GM12892 (cell line): ENCODE results near the gene ZSWIM6.
A peak's percentile ranks its signal among the peaks of the same experiment; 100 is the strongest.

Experiments
- DNase-seq: peaks from one replicate; pipeline ENCODE4 v3.0.0; 2011; ENCODE audit not compliant: insufficient read length
- FAIRE-seq: peaks from 2 replicates; lab custom pipeline; 2011; peaks lifted over from hg19 to GRCh38; lab: Jason Lieb, UNC
- POLR2A ChIP-seq: IDR thresholded peaks from 2 replicates; pipeline ENCODE4 v1.6.1; 2011; ENCODE audit warnings: low read depth, low read length, control low read depth
- POLR2AphosphoS5 ChIP-seq: IDR thresholded peaks from 2 replicates; pipeline ENCODE4 v1.6.1; 2011; ENCODE audit warnings: low read depth, low read length, control low read depth
- TAF1 ChIP-seq: IDR thresholded peaks from 2 replicates; pipeline ENCODE4 v1.6.1; 2011; ENCODE audit warnings: low read depth, mild to moderate bottlenecking, control low read depth, low read length, borderline replicate concordance

The ZSWIM6 gene

DNA sequence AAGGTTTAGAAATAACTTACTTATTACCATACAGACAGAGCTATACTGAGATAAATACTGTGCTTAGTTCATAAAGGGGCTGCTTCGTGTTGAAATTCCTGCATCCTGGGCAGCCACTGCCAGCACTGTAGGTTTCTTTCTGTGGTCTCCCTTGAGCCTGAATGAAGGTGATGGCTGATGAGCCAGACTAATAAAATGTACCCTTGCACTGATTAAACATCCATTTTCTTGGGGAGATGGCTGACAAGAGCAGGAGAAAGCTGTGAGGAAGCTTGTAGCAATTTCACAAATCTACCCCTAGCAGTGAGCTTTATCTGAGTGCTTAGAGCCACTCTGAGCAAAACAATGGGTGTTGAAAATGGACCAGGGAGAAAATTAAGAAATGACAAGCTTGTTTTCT lies 23.3 kb upstream of the ZSWIM6 start:
- TF ChIP-seq TAF1: no peak
- no peak for TF ChIP-seq POLR2A
- TF ChIP-seq POLR2AphosphoS5: no peak
- DNase-seq: no peak
- FAIRE-seq: no peak

DNA sequence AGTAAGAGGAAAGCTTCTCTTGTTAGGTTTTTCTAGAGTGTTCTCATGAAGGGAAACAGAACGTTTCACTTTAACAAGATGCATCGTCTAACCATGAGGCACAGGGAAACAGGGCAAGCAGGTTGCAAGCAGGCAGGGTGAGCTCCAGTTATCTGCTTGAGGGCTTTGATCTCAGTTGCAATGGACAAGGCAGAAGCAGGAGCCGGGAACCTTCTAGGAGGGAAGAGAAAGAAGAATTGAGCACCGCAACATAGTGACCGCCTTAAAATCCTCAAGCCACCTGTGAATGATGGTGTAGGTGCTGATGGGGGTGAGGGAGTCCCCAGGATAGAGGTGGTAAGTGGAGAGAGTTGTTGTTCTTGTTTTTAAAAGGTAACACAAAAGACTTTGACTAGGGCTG lies 22.9 kb upstream of the ZSWIM6 start:
- DNase-seq (no peak), FAIRE-seq (no peak)
- TF ChIP-seq POLR2A: no peak
- TF ChIP-seq TAF1: no peak
- no peak for TF ChIP-seq POLR2AphosphoS5

DNA sequence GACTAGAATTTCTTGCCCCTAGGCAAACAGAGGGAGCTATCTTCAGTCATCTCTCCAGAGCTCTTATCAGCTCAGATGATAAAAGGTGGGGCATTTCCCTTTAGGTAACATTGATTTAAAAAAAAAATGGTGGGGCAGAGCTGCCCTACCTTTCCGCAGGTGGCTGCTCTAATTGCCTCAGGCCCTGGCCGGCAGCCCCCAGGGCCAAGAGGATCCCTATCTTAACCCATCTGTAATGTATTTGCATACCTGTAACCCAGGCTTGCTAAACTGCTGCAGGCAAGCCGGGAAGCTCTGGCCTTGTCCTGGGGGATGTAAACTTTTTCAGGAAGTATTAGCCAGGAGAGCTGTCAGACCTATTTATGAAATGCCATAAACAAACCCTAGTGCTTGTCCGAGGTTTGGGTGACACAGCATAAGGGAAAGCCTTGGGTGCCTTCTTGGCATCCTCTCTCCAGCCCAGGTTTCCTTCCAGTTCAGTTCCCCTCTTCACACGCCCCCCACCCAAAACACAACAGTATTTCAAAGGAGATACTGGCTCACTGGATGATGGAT lies 20.9 kb upstream of the ZSWIM6 start:
- TF ChIP-seq POLR2AphosphoS5 (no peak), POLR2A (no peak), TAF1 (no peak)
- DNase-seq (no peak), FAIRE-seq (no peak)

DNA sequence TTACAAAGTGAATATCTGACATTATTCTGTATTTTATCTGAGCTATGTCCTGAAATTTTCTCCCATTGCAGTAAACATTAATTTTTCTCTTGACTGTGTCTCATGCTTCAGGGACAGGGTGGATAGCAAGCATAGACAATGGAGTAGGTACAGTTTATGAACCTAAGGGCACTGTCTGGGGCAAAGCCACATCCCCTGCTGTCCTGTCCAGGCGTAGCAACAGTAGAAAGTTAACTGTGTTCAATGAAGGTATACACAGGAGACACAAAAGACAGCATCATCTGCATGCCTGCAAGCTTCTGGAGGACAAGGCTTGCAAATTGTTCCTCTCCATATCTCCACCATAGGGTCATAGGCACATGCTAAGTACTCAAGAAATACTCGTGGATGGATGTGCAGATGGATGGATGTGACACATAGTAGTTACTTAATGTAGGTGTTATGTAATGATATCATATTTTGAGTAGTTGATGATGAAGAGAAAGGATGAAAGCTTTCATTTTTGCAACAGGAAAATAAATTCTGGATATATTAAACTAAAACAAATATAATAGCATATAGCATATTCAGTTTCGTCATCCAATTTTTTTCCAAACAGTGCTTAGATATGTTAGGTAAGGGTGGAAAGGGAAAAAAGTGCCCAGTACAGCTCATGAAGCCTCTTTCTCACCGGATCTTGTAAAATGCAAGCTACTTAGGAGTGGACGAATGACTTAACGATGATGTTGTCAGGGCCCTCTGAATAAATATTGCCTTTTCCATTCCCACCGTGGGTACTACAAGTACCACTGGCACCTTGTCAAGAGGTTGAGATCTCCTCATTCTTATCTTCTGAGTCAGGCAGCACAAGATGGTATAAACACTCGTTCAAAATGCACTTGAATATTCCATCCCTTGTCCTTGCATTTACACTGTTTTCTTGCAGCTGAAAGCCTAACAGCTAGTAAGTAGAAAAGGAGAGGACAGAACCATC lies 19.9 kb upstream of the ZSWIM6 start:
- DNase-seq (no peak), FAIRE-seq (no peak)
- TF ChIP-seq POLR2A (no peak), TAF1 (no peak), POLR2AphosphoS5 (no peak)

- TF ChIP-seq POLR2A: no peak
- TF ChIP-seq TAF1: no peak
- TF ChIP-seq POLR2AphosphoS5: no peak
- no peak for FAIRE-seq
- no peak for DNase-seq
Observed at GRCh38 chr5:61313960-61314681, 17.9 kb upstream of the ZSWIM6 start.

GRCh38 chr5:61318376-61318775 lies 13.7 kb upstream of the ZSWIM6 start:
- DNase-seq (no peak), FAIRE-seq (no peak)
- TF ChIP-seq POLR2A: no peak

DNA sequence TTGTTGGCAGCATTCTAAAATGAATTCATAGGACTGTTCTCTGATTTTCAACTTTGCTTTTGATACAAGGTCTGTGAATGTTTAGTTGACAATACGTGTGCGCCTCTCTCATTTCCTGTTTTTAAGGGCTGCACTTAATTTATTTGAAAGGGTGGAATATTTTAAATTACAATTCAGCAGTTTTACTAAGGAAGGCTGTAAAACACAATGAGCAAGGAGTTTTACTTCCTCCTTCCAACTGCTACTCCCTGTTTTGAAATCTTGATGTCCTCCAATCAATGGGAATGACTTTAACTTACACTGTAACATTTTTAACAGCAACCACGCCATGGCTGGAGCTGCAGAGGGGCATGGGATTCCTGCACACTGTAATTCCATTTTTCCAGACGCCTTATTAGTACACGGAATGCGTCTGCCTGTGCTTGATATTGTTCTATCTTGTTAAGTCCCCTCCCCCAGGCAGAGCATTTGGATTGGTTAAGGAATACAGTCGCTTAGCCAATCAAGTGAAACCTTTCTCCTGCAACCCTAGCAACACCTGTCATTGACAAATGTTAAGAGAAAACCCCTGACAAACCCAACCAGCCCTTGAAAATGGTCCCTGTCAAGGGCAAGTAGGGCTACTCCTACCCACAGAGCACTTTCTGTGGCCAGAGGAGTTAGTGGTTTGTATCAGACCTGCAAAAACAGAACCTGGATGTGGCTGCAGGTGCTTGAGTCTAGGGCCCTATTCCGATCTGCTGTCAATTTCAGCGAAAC lies 12.5 kb upstream of the ZSWIM6 start:
- peak; percentile 57 for DNase-seq
- TF ChIP-seq POLR2A: no peak
- no peak for TF ChIP-seq TAF1
- no peak; the same call in 1 of the 2 replicates for TF ChIP-seq POLR2AphosphoS5
- peak; percentile 97 for FAIRE-seq

DNA sequence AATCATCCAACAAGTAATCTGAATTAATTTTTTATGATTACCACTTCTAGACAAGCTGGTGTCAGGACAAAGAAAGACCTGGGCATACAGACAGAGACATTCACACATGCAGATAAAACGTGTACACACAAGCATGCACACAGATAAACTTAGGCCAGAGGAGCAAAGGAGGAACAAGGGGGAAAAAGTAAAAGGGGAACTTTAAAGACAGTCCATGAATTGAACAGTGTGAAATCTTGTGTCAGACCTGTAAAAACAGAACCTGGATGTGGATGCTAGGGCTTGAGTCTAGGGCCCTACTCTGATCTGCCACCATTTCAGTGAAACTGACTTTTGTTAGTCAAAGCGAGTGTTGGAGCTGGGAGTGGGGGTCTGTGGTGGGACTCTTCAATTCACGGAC lies 11.2 kb upstream of the ZSWIM6 start:
- TF ChIP-seq POLR2AphosphoS5 (no peak), TAF1 (no peak), POLR2A (no peak)
- DNase-seq (no peak), FAIRE-seq (peak; percentile 84)

DNA sequence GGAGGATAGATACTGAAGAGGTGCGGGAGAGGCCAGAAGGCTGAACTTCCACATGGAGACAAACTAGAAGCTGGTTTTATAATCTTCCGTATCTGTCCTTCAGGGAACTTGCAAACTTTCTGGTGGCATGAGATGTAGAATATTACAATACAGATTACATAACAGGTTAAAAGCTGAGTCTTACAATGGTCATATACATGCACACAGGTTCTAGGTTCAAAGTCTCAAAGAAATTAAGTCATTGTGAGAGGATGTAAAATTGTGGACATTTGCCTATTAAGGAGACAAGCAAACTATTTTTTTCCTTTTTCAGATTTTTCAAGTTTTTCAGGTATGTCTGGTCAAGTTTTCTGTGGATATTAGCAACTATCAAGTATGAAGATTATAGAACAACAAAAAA lies 10.4 kb upstream of the ZSWIM6 start:
- peak; percentile 24 for FAIRE-seq
- TF ChIP-seq POLR2A (no peak), TAF1 (no peak), POLR2AphosphoS5 (no peak)
- DNase-seq: no peak

- FAIRE-seq: no peak
- TF ChIP-seq TAF1 (no peak), POLR2A (no peak), POLR2AphosphoS5 (no peak)
- DNase-seq: no peak
Observed at GRCh38 chr5:61322738-61323725, 9.0 kb upstream of the ZSWIM6 start.
